ENCODE data around the gene HEATR5B. TPM values are rescaled to one million over a fixed set of nuclear protein-coding genes. Genes with fewer than 3 reads are reported as not detected.

The HEATR5B gene
- polyA plus RNA-seq, 3 donors: 3.5 to 21.6 (median 3.8) TPM

DNA sequence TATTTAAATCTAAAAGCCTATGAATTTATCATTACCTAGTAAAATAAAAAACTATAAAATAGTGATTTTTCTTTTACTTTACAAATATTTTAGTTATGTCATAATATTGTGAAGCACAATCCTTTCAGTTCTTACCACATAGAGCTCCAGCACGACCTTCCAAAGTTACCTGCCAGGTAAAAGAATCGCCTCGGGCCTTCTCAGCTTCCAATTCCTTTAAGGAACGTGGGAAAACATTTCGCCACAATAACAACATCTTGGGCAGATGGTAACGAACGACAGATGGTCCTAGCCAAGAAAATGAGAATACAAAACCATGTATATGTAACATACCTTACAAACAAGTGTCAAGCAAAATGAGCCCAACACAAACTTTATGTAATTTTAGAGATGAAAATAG is 23.7 kb downstream of the HEATR5B start:
- Histone ChIP-seq H4K20me1 (ENCODE audit: insufficient read depth, low read length) (no peaks in the 10 kb centered on the region), H3K9me3 (replicated peaks in 1 of 2; ENCODE audit: control insufficient read depth in 1 of 2, insufficient read depth in 1 of 2, low read length in 2 of 2) (no peaks in the 10 kb centered on the region), H3K36me3 (replicated peaks in 1 of 2; ENCODE audit: control insufficient read depth in 1 of 2, insufficient read depth in 2 of 2, low read length in 2 of 2) (peaks cover 97 to 99% of the 10 kb centered on the region in 2 donors), H3K27me3 (ENCODE audit: control insufficient read depth in 2 of 2, insufficient read depth in 2 of 2, low read length in 2 of 2) (no peaks in the 10 kb centered on the region), H3K79me2 (ENCODE audit: insufficient read depth, low read length) (no peaks in the 10 kb centered on the region), H2AFZ (ENCODE audit: insufficient read depth, low read depth, low read length, poor library complexity, severe bottlenecking) (no peak overlapping the region), H3K4me3 (replicated peaks in 1 of 3; ENCODE audit: low read depth in 2 of 3, low read length in 3 of 3) (no peak overlapping the region), H3K27ac (ENCODE audit: low read depth in 1 of 2, low read length in 2 of 2) (no peak overlapping the region), H3K9ac (ENCODE audit: insufficient read depth, low read length, poor library complexity, severe bottlenecking) (no peak overlapping the region), H3K4me2 (replicated peaks; ENCODE audit: extremely low read depth, low read length, poor library complexity, severe bottlenecking) (no peak overlapping the region), H3K4me1 (ENCODE audit: control insufficient read depth in 1 of 2, insufficient read depth in 2 of 2, low read length in 2 of 2) (no peaks in the 10 kb centered on the region)
- no peak for DNase-seq
- Mint-ChIP-seq H3K36me3 (peaks cover 70 to 88% of the 10 kb centered on the region in 2 donors), H3K27ac (no peak overlapping the region), H3K9me3 (no peaks in the 10 kb centered on the region), H3K4me1 (peaks cover 2% of the 10 kb centered on the region), H3K27me3 (ENCODE audit: low read depth in 3 of 3) (no peaks in the 10 kb centered on the region), H3K4me3 (no peak overlapping the region)
- intact Hi-C loops (cut with micrococcal nuclease): no loop called here
- TF ChIP-seq, protein P1, sequence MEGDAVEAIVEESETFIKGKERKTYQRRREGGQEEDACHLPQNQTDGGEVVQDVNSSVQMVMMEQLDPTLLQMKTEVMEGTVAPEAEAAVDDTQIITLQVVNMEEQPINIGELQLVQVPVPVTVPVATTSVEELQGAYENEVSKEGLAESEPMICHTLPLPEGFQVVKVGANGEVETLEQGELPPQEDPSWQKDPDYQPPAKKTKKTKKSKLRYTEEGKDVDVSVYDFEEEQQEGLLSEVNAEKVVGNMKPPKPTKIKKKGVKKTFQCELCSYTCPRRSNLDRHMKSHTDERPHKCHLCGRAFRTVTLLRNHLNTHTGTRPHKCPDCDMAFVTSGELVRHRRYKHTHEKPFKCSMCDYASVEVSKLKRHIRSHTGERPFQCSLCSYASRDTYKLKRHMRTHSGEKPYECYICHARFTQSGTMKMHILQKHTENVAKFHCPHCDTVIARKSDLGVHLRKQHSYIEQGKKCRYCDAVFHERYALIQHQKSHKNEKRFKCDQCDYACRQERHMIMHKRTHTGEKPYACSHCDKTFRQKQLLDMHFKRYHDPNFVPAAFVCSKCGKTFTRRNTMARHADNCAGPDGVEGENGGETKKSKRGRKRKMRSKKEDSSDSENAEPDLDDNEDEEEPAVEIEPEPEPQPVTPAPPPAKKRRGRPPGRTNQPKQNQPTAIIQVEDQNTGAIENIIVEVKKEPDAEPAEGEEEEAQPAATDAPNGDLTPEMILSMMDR (IDR thresholded peaks at IDR 0.05): no peak
- WGBS (ENCODE audit: insufficient coverage): no CpG with 5 or more reads among the region's 7 CpGs

DNA sequence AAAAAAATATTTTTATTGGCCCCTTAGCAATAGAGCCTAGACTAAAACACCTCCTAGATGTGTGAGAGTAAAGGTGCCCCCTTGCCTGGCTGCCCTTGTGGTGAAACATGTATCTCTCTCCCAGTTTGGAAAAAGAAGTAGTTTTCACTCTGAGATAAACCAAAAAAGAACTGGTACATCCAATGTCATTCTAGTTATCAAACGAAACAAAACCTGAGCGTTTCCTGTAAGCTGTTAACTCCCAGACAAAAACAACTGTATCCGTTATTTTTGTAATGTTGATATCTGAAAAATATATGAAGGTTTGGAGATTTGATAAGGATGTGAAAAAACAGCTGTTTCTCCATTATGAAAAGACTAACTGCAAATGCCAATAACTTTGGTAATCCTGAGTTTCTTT is 24.3 kb downstream of the HEATR5B start:
- H3K27ac ChIP-seq (ENCODE audit: low read depth in 1 of 2, low read length in 2 of 2): no peak overlapping the region
- H3K4me2 ChIP-seq (replicated peaks; ENCODE audit: extremely low read depth, low read length, poor library complexity, severe bottlenecking): no peak overlapping the region
- TF ChIP-seq, protein P1 (IDR thresholded peaks at IDR 0.05): no peak
- peaks cover 97 to 99% of the 10 kb centered on the region in 2 donors for H3K36me3 ChIP-seq (replicated peaks in 1 of 2; ENCODE audit: control insufficient read depth in 1 of 2, insufficient read depth in 2 of 2, low read length in 2 of 2)
- no peaks in the 10 kb centered on the region for H3K27me3 ChIP-seq (ENCODE audit: control insufficient read depth in 2 of 2, insufficient read depth in 2 of 2, low read length in 2 of 2)
- H3K27me3 Mint-ChIP-seq (ENCODE audit: low read depth in 3 of 3): no peaks in the 10 kb centered on the region
- H3K36me3 Mint-ChIP-seq: peaks cover 70 to 87% of the 10 kb centered on the region in 2 donors
- no peaks in the 10 kb centered on the region for H3K9me3 ChIP-seq (replicated peaks in 1 of 2; ENCODE audit: control insufficient read depth in 1 of 2, insufficient read depth in 1 of 2, low read length in 2 of 2)
- H4K20me1 ChIP-seq (ENCODE audit: insufficient read depth, low read length): no peaks in the 10 kb centered on the region
- no CpG with 5 or more reads among the region's 3 CpGs for WGBS (ENCODE audit: insufficient coverage)
- H3K79me2 ChIP-seq (ENCODE audit: insufficient read depth, low read length): no peaks in the 10 kb centered on the region
- no peak overlapping the region for H2AFZ ChIP-seq (ENCODE audit: insufficient read depth, low read depth, low read length, poor library complexity, severe bottlenecking)
- H3K27ac Mint-ChIP-seq: no peak overlapping the region
- no peaks in the 10 kb centered on the region for H3K9me3 Mint-ChIP-seq
- H3K4me1 Mint-ChIP-seq: peaks cover 2% of the 10 kb centered on the region
- H3K4me3 Mint-ChIP-seq: no peak overlapping the region
- H3K4me3 ChIP-seq (replicated peaks in 1 of 3; ENCODE audit: low read depth in 2 of 3, low read length in 3 of 3): no peak overlapping the region
- no peaks in the 10 kb centered on the region for H3K4me1 ChIP-seq (ENCODE audit: control insufficient read depth in 1 of 2, insufficient read depth in 2 of 2, low read length in 2 of 2)
- H3K9ac ChIP-seq (ENCODE audit: insufficient read depth, low read length, poor library complexity, severe bottlenecking): no peak overlapping the region
- intact Hi-C loops (cut with micrococcal nuclease): no loop called here
- DNase-seq: no peak
